ENCODE data around the gene ITGA7.

Gene ITGA7

DNA sequence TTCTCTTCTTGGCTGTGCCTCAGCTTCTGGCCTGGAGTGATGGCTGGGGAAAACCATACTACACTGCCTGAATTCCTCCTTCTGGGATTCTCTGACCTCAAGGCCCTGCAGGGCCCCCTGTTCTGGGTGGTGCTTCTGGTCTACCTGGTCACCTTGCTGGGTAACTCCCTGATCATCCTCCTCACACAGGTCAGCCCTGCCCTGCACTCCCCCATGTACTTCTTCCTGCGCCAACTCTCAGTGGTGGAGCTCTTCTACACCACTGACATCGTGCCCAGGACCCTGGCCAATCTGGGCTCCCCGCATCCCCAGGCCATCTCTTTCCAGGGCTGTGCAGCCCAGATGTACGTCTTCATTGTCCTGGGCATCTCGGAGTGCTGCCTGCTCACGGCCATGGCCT, 70.9 kb downstream of the ITGA7 start, which contains the start of gene OR10P1:
OR10P1 (plus strand) TSS at position 40 of the 400 bp plus-strand sequence; CDS start at position 40, 0 bp downstream.
- no peak for DNase-seq

DNA sequence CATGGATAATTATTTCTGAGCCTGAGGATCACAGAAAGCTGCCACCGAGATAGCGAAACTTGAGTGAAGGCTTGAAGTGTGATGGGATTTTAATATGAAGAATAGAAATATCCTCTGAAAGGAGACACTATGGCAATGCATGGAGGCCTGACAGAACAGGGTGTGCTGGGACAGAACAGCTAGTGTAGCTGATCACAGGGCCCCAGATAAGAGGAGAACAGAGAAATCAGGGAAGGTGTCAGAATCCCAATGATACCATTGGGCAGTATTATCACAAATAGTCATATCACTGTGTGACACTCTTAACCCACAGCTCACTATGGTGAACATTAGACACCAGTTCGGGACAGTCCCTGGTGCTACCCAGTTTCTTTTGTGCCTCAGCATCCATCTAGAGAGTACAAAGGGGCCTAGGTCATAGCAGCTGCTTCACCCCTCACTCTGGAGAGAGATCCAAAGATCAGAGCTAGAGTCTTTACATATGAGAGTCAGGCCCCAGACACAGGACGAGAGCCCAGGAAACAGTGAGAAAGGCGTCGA, 71.5 kb downstream of the ITGA7 start:
- no peak for DNase-seq
